ENCODE data around the gene CDHR2. TPM values are rescaled to one million over a fixed set of nuclear protein-coding genes. Genes with fewer than 3 reads are reported as not detected.

Gene CDHR2, protein sequence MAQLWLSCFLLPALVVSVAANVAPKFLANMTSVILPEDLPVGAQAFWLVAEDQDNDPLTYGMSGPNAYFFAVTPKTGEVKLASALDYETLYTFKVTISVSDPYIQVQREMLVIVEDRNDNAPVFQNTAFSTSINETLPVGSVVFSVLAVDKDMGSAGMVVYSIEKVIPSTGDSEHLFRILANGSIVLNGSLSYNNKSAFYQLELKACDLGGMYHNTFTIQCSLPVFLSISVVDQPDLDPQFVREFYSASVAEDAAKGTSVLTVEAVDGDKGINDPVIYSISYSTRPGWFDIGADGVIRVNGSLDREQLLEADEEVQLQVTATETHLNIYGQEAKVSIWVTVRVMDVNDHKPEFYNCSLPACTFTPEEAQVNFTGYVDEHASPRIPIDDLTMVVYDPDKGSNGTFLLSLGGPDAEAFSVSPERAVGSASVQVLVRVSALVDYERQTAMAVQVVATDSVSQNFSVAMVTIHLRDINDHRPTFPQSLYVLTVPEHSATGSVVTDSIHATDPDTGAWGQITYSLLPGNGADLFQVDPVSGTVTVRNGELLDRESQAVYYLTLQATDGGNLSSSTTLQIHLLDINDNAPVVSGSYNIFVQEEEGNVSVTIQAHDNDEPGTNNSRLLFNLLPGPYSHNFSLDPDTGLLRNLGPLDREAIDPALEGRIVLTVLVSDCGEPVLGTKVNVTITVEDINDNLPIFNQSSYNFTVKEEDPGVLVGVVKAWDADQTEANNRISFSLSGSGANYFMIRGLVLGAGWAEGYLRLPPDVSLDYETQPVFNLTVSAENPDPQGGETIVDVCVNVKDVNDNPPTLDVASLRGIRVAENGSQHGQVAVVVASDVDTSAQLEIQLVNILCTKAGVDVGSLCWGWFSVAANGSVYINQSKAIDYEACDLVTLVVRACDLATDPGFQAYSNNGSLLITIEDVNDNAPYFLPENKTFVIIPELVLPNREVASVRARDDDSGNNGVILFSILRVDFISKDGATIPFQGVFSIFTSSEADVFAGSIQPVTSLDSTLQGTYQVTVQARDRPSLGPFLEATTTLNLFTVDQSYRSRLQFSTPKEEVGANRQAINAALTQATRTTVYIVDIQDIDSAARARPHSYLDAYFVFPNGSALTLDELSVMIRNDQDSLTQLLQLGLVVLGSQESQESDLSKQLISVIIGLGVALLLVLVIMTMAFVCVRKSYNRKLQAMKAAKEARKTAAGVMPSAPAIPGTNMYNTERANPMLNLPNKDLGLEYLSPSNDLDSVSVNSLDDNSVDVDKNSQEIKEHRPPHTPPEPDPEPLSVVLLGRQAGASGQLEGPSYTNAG (N-terminal part only)
- 1.3 and 1.7 TPM in 2 replicates for total RNA-seq

DNA sequence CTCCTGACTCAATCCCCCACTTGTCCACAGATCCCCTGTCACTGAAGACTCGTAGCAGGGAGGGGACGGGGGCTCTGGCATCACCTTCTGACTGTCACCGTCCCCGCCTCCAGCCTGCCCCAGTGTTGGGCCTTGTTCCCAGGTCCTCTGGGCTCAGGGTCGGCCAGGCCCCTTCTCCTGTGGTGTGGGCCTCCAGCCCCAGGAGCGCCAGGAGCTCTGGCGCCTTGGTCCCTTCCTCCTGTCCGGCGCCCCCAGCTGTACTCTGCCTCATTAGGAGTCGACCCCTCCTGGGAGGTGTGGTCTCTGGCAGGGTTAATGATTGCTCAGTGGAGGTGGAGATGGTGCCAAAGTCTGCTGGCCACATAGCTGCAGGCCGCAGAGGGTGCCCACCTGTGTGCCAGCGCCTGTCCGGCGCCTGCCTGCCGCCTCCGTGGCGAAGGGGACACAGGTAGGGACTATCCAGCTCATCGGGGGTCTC lies at the start of gene CDHR2:
TSS of gene CDHR2 (plus strand) at position 376 of the 478 bp plus-strand sequence. CDS start 16,011 bp downstream, outside the sequence.
- intact Hi-C loops (cut with micrococcal nuclease) = no loop called here

DNA sequence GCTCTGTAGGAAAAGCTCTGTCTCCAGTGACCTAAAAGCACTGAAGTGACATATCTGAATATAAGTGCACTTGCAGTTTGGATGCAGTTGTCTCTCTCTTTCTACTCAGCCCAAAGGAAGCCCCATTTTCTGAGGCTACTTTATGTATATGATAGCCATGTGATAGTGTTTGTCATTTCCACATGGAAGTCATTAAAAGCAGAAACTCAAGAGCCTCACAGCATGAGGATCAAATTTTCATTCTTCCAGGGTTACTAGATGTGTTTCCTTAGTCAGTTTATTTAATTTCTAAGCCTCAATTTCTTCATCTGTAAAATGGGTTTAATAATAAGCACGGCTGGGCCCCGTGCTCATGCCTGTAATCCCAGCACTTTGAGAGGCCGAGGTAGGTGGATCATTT lies 48.6 kb upstream of the CDHR2 start:
- intact Hi-C loops (cut with micrococcal nuclease) = no loop called here

DNA sequence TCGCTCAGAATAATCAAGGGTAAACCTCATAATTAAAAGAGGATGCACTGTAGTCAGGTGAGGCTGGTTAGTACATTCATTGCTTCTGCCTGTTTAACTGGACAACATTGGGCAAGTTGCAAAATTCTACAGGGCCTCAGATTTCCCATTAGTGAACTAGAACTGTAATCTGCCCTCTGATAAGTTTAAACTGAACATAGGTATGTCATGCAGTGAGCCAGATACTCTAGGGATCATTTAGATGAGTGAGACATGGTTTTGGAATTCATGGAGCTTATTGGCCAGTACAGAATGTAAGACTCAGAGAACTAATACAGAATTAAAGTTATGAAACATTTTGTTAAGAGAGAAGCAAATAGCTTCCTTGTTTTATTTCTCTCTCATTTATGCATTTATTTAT lies 47.8 kb upstream of the CDHR2 start:
- intact Hi-C loops (cut with micrococcal nuclease) = no loop called here

DNA sequence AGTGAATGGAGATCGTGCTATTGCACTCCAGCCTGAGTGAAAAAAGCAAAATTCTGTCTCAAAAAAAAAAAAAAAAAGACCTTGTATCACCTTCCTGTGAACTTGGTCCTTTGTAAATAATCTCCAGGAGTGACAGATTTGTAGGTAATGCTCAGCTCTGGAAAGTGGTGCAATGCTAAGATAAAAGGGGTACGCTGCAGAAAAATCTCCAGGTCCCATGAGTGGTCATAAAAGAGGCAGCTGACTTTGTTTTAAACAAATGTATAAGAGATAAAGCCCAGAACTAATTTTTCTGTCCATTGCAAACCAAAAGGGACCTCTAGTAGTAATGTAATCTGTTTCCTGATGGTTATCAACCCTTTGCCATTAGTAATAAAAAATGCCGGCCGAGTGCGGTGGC lies 45.6 kb upstream of the CDHR2 start:
- intact Hi-C loops (cut with micrococcal nuclease) = no loop called here

DNA sequence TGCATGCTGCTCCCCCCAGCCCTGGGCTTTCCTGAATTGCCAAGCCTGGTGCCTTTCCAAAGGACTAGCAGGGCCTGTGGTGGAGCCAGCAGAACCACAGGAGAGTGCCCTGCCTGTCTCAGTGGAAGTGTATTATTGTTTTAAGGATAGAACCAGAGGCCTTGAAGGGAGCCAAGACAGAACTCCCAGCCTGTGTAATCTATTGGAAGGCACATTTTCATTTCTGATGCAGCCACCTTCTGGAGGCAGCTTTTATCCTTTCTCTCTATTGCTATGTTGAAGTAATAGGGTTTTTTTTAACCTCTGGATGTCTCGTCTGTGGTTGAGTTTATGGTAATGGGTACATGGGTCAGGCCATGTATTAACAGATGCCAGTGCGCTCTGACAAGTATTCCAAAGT lies 41.2 kb upstream of the CDHR2 start:
- intact Hi-C loops (cut with micrococcal nuclease) = no loop called here

DNA sequence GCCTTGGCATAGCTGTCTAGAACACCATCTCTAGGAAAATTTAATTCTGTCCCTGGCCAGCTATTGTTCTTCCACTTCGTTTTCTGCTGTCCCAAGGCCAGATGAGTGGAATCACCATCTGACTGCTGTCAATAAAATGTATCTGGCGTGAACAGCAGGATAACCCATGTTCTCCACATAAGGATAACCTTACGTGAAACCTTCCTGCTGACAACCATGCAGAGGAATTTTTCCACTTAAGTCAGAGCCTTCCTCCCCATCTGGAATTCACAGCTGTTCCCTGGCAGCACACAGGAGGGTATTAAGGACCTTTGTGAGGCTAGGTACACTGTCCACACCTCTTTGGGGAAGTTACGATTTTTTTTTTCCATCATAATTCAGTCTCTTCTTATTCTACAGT lies 40.5 kb upstream of the CDHR2 start:
- intact Hi-C loops (cut with micrococcal nuclease) = no loop called here

DNA sequence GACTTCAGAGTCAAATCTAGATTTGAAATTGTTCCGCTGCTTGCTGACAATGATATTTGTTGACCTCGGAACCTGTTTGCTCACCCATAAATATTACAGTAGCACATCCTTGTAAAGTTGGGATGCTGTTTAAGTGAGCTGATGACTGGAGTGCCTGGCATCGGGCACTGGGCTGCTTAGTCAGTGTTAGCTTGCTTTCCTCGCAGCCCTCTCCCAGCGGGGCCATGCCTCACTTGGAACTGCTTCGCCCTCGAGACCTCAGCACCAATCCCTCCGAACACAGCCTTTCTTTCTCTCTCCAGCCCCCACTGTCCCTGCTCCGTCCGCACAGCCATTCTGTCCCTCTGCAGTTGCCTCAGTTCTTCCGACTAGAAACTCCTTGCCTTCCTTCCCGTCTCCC lies 35.4 kb upstream of the CDHR2 start:
- intact Hi-C loops (cut with micrococcal nuclease) = no loop called here

DNA sequence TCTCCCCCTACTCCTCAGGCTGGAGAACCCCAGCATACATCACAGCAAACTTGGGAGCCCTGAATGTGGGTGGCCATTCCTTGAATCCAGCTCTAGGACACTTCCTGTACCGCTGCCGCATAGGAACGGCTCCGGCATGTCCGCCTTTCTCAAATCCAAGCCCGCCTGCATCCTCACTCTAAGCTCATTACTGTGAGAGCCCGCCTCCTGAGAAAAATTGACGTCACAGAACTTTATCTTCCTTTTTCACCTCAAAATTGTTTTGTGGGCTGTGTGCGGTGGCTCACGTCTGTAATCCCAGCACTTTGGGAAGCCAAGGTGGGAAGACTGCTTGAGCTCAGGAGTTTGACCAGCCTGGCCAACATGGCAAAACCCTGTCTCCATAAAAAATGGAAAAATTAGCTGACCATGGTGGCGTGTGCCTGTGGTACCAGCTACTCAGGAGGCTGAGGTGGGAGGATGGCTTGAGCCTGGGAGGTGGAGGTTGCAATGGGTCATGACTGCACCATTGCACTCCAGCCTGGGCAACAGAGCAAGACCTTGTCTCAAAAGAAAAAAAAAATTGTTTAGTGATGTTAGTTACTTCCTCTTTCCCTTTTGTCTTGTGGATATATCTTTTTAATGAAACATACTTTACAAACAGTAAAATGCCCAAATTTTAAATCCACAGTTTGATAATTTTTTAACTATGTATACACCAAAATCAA lies 34.7 kb upstream of the CDHR2 start:
- intact Hi-C loops (cut with micrococcal nuclease) = no loop called here

DNA sequence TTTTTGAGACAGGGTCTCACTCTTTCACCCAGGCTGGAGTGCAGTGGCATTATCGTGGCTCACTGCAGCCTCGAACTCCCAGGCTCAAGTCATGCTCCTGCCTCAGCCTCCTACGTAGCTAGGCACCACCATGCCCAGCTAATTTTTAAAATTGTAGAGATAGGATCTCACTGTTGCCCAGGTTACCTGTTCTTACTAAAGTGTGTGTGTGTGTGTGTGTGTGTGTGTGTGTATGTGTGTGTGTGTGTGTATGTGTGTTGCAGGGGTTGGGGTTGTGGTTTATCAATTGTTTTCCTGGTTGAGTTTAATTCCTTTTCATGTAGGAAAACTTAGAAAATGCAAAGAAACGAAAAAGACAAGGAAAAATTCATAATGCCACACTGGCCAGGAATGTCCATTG lies 33.7 kb upstream of the CDHR2 start:
- intact Hi-C loops (cut with micrococcal nuclease) = no loop called here

DNA sequence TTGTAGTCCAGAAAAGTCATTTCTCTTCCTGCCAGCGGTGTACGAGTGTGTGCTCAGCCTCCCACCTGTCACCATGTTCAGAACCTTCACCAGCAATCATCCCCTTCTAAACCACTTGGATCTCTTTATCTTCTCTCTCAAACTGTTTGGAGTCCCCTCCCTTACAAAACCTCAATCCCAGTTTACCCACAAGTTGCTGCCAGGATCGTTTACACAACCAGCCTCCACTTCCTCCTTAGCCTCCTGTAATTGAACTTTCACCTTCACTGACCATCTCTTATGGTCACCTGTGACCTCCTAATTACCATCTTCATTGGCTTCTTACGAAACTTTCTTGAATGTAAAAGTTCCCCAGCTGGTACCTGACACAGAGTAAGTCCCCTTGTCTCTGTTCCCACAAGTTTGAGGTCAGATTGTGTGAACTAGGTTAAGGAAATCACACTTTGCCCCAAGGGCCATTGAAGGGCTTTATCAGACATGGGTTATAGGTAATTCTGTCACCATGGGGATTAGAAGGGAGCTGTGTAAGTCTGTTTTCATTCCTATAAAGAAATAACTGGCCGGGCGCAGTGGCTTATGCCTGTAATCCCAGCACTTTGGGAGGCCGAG lies 32.0 kb upstream of the CDHR2 start:
- intact Hi-C loops (cut with micrococcal nuclease) = no loop called here

DNA sequence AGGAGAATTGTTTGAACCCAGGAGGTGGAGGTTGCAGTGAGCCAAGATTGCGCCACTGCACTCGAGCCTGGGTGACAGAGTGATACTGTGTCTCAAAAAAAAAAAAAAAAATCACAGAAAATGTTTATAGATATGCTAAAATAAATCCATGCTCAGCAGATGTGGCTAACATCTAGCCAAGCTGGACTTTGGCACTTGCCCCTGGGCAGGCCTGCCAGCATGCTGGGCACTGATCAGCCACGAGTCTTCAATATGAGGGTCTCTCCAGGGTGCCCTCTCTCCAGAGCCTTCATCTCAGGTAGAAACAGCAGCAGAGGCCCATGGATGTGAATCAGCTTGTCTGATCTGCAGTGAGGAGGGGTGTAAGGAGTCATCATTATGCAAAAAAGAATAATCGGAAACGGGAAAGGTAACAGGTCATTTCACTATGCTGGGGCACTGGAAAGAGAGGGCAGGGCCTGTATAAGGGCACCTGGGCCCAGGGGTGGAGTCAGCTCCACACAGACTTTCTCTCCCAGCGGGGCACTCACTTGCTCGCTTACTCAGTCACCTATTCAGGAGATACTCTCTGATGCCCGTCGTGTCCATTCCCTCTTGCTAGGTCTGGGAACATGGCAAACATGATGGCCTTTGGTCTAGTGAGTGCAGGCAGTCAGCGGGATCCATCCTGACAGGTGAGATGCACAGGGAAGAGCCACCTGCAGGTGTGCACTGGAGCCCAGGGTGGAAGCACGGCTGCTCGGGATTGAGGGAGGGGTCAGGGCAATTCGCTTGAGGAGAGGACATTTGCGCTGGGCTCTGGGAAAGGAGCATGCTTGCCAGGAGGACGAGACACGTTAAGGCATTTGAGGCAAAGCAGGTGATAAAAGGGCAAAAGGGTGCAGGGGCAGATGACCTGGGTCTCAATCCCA lies 29.1 kb upstream of the CDHR2 start:
- intact Hi-C loops (cut with micrococcal nuclease) = no loop called here

DNA sequence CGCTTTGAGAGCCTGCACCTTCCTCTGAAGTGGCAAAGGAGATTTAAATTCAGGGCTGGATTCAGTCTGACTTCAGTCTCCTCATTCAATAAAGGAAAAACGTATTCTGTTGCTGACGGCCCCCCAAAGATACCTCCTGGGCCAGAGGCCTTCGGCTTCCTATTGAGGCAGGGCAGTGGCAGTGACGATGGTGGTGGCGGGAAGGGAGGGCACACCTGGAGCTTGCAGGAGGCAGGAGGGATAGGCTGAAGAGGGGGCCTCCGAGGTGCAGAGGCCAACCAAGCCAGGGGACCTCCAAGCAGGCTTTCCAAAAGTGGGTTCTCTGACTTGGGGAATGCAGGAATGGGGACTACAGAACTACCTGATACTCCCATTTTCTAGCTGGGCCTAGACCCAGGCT lies 27.9 kb upstream of the CDHR2 start:
- intact Hi-C loops (cut with micrococcal nuclease) = no loop called here

DNA sequence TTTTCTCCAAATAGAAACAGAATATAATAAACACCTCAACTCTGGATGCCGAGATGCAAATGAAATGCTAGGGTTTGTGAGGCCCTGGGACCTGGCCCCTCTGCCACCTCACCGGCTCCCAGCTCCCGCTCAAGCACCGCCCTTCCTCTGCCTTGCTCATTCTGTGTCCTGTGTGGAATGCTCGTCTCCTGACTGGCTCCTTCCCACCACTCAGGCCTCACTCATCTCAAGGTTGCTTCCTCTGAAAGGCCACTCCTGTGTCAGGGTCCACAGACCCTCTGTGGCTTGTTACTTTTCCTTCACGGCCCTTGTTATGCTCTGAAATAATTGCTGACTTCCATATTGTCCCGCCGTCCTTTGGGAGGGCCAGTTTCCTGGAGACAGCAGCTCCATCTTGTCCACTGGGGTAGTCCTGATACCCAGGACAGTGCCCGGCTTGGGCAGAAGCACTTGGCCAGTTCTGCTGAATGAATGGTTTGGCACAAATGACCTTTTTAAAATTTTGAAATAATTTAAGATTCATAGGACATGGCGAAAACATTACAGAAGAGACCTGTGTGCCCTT lies 27.4 kb upstream of the CDHR2 start:
- intact Hi-C loops (cut with micrococcal nuclease) = no loop called here

DNA sequence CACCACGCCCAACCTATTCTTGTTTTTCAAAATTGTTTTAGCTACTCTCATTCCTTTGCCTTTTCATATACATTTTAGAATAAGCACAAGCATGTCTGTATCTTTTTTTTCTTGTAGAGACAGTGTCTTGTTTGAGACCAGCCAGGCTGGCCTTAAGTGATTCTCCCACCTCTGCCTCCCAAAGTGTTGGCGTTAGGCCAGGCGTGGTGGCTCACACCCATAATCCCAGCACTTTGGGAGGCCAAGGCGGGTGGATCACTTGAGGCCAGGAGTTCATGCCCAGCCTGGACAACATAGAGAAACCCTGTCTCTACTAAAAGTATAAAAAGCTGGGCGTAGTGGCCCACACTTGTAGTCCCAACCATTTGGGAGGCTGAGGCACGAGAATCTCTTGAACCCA lies 25.0 kb upstream of the CDHR2 start:
- intact Hi-C loops (cut with micrococcal nuclease) = no loop called here

DNA sequence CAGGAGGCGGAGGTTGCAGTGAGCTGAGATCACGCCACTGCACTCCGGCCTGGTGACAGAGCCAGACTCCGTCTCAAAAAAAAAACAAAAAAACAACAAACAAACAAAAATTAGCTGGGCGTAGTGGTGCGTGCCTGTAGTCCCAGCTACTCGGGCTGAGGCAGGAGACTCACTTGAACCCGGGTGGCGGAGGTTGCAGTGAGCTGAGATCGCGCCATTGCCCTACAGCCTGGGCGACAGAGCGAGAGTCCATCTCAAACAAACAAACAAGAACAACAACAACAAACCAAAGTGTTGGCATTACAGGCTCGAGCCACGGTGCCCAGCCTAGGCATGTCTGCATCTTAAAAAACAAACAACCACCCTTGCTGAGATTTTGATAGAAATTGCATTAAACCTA lies 24.2 kb upstream of the CDHR2 start:
- intact Hi-C loops (cut with micrococcal nuclease) = no loop called here

DNA sequence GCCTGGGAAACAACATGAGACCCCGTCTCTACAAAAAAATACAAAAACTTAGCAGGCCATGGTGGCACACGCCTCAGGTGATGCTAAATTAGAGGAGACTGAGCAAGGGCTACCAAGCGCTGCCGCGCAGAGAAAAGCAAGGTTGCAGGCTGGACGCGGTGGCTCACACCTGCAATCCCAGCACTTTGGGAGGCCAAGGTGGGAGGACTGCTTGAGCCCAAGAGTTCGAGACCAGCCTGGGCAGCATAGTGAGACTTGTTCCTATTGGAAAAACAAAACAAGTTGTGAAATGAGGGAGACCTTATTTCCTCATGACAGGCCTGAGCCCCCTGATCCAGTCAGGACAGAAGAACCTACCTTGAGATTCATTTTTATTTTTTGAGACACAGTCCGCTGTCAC lies 23.5 kb upstream of the CDHR2 start:
- intact Hi-C loops (cut with micrococcal nuclease) = no loop called here

DNA sequence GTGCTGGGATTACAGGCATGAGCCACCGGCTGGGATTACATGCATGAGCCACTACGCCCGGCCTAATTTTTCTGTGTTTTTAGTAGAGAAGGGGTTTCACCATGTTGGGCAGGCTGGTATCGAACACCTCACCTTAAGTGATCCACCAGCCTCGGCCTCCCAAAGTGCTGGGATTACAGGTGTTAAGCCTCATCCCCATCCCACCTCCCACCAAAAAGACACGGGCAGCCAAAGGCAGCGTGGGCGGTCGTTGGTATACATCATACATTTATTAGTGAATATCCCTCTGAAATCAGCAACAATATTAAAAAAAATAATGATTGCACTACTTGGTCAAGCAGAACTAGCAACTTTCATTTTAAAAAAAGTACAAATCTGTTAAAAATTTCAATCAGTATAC lies 22.7 kb upstream of the CDHR2 start:
- intact Hi-C loops (cut with micrococcal nuclease) = no loop called here

DNA sequence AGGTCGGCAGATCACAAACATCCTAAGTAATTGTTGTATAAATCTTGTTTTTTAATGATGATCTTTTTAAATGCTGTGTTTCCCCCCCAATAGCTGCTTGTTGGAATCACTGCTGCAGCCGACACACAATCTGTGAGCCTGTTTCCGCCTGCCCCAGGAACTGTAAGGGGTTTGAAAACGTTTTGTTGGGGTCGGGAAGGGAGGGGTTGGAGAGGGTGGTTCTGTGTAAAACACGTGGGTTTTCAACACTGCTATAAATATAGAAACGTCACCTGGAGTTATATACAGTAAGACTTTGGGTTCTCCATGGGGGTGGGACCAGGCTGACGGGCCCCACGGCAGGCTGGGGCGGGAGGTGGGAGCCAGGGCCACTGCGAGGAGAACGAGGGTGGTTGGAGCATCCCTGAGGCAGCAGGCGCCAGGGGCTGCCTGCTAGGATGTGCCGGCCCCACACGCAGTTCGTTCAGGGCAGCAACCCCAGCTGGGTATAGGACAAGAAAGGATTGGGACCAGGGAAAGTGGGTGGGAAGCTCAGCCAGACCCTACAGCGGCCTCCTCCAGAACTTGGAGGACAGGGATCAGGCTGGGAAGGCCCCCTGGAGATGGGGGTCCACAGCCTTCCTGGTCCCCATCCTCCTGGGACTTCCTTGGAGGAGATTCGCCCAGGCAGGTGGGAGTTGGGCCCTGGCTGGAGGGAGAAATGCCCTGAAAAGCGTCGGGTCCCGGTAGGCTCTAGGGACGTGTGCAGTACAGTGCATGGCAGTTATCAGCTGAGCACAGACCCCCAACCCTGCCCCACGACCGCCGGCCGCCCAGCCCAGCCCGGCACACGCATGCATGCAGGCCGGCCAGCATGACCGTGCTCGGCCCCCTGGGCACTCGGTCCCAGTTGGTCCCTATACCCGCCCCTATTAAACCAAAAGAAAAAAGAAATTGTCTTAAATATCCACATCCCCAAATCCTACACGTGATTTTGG lies 21.6 kb upstream of the CDHR2 start:
- intact Hi-C loops (cut with micrococcal nuclease) = no loop called here

Data from T-helper 1 cell treated with Interleukin-12 subunit alpha and Interleukin-12 subunit beta and Interleukin-4 antibody, amounts not matched to agents 30 ng/mL and 1 ng/mL, for 36 hours (primary cell).